CD4-positive, alpha-beta T cell treated with Interferon alpha-2 for 1 hour (primary cell): Measurements from ENCODE around the gene NUFIP2.
A peak's percentile ranks its signal among the peaks of the same experiment; 100 is the strongest.
"Not testable (repeated sequence)": the region's sequence is repeated elsewhere in the genome, so short reads cannot be mapped to it uniquely, and the experiment has no call there.

Experiments
- DNase-seq, 2 donors: peaks; one replicate each; pipeline ENCODE4 v3.0.0-alpha.2; 2020 to 2022

The NUFIP2 gene

GRCh38 chr17:29237476-29238132 is 56.3 kb downstream of the NUFIP2 start:
- DNase-seq = no peak

GRCh38 chr17:29235904-29236303 is 58.0 kb downstream of the NUFIP2 start:
- DNase-seq = no peak

- not testable (repeated sequence) for DNase-seq
Measured at GRCh38 chr17:29234972-29235371, 59.0 kb downstream of the NUFIP2 start.

- no peak for DNase-seq
Measured at GRCh38 chr17:29233301-29233700, 60.6 kb downstream of the NUFIP2 start.

- no peak for DNase-seq
Measured at GRCh38 chr17:29225396-29225795, 68.6 kb downstream of the NUFIP2 start.

GRCh38 chr17:29221338-29221737 is 72.6 kb downstream of the NUFIP2 start:
- DNase-seq = not testable (repeated sequence)

GRCh38 chr17:29219378-29220047 is 74.4 kb downstream of the NUFIP2 start:
- DNase-seq = peak; percentile 65 to 76

GRCh38 chr17:29216856-29217255 is 77.1 kb downstream of the NUFIP2 start:
- DNase-seq = no peak

- DNase-seq = no peak
Measured at GRCh38 chr17:29216181-29216580, 77.8 kb downstream of the NUFIP2 start.

GRCh38 chr17:29215717-29216116 is 78.2 kb downstream of the NUFIP2 start:
- DNase-seq = no peak

- DNase-seq = no peak
Measured at GRCh38 chr17:29215174-29215573, 78.8 kb downstream of the NUFIP2 start.

GRCh38 chr17:29214215-29215146 is 79.5 kb downstream of the NUFIP2 start:
- DNase-seq = peak in 1 of 2 donors; percentile 50

- no peak for DNase-seq
Measured at GRCh38 chr17:29212681-29213121, 81.2 kb downstream of the NUFIP2 start.

- DNase-seq = no peak
Measured at GRCh38 chr17:29212094-29212631, 81.8 kb downstream of the NUFIP2 start.

- no peak for DNase-seq
Measured at GRCh38 chr17:29210879-29211278, 83.1 kb downstream of the NUFIP2 start.

- no peak for DNase-seq
Measured at GRCh38 chr17:29209073-29209472, 84.9 kb downstream of the NUFIP2 start.

- DNase-seq = no peak
Measured at GRCh38 chr17:29207975-29208374, 86.0 kb downstream of the NUFIP2 start.
